NB4 (cell line): ENCODE data around the gene MIA.

Source experiments
- CTCF ChIP-seq: IDR thresholded peaks from one replicate; pipeline ENCODE4 v1.5.1; 2012; ENCODE audit warnings: low read depth, low read length
- MYC ChIP-seq: IDR thresholded peaks from 2 replicates; pipeline ENCODE4 v1.6.1; 2011; ENCODE audit warnings: low read depth, low read length
- POLR2A ChIP-seq: IDR thresholded peaks from 2 replicates; pipeline ENCODE4 v1.6.1; 2011; ENCODE audit warnings: mild to moderate bottlenecking; ENCODE audit not compliant: insufficient read length; ENCODE audit errors: extremely low read depth
- TF ChIP-seq, protein P1 (sequence below): IDR thresholded peaks from 2 replicates; pipeline ENCODE4 v1.6.1; 2011; ENCODE audit warnings: low read depth, low read length

DNA sequence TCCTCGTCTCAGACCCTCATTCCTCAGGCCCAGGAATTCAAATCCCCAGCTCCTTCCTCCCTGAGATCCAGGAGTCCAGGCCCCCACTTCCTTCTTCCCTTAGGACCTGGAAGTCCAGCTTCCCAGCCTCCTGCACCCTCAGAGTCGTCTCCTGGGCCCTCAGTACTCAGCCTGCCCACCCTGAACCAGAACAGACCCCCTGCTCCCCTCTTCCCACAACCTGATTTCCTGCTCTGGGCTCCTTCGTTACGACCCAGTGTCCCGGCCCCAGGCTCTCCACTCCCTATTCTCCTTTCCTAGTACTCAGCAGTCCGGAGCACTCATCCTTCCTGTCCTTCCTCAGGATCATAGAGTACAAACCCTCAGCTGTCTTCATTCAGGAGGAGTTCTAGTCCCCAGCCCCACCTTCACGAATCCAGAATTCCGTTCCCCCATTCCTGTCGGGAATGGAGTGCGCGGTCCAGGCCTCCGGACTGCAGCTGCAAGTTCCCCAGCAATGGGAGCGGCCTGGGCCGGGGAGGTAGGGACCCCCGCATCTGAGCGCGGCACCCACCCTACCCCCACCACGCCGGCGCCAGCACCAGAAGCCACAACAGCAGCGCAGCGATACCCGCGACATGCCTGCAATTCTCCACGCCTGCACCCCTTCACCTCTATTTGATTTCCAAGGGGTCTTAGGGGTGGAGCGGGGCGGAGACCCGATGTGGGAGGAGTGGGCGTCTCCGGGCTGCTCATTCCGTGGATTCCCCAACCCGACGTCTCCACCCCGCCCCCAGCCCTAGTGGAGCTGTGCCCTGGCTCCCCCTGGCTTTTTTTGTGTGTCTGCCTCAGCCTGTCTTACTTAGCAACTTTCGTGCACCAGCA lies 36.4 kb downstream of the MIA start:
- no peak for TF ChIP-seq CTCF
- TF ChIP-seq POLR2A: no peak
- no peak for TF ChIP-seq MYC
- TF ChIP-seq, protein P1, sequence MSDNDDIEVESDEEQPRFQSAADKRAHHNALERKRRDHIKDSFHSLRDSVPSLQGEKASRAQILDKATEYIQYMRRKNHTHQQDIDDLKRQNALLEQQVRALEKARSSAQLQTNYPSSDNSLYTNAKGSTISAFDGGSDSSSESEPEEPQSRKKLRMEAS: no peak
